Stimulated activated memory B cell treated with anti-CD40 and anti-IgM and Interleukin-4, amounts not matched to agents 10 μg/mL and 1 μg/mL and 100 μg/mL, for 72 hours (primary cell): ENCODE results near the gene AADACL4.
"Not testable (repeated sequence)": the region's sequence is repeated elsewhere in the genome, so short reads cannot be mapped to it uniquely, and the experiment has no call there.

Experiments used
- ATAC-seq: fragments of 150-1000 bp; cut with Tn5 transposase; 2 replicates; pipeline ENCODE4 v1.10.0; 2021
- H3K27ac Mint-ChIP-seq: one replicate; pipeline ENCODE4 v1.8.0; 2022; ENCODE audit warnings: mild to moderate bottlenecking, mixed read lengths
- H3K27me3 Mint-ChIP-seq: one replicate; pipeline ENCODE4 v1.8.0; 2022; ENCODE audit warnings: mixed read lengths
- H3K36me3 Mint-ChIP-seq: one replicate; pipeline ENCODE4 v1.8.0; 2022; ENCODE audit warnings: mixed read lengths
- H3K4me1 Mint-ChIP-seq: one replicate; pipeline ENCODE4 v1.8.0; 2022; ENCODE audit warnings: mixed read lengths
- H3K4me3 Mint-ChIP-seq: one replicate; pipeline ENCODE4 v1.8.0; 2022; ENCODE audit warnings: mild to moderate bottlenecking, moderate library complexity, mixed read lengths
- H3K9me3 Mint-ChIP-seq: one replicate; pipeline ENCODE4 v1.8.0; 2022; ENCODE audit warnings: mixed read lengths

The AADACL4 gene

DNA sequence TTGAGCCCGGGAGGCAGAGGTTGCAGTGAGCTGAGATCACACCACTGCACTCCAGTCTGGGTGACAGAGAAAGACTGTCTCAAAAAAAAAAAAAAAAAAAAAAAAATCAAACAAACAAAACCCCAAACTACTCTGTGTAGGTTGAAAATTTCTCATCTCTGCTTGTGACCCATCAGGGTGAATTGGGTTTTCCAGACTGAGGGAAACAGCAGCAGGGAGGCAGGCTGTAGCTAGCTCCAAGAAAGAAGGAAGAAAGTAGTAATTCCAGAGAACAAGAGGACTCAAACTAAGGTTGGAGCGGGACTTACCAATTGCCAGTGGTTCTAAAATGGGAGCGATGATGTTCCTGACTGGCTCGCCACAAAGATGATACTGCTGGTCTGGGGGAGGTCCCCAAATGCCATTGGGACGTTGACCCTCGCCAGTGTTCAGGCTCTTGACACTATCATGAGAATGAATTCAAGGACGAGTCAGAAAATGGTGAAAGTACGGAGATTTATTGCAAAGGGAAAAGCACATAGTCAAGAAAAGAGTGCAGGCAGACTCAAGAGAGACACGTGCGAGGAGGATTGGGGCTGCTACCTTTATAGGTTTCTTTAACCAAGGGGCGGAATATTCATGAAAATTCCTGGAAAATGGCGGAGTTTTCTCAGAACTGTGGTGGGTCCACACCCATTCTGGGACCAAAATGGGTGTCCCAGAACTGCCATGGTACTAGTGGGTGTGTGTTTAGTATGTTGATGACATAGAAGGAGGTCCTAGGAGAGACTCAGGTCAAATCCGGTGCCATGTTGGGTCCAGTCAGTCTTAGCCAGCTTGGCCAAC lies 13.4 kb downstream of the AADACL4 start:
- Mint-ChIP-seq H3K27me3 (peaks cover 21% of the 10 kb centered on the region), H3K4me1 (peaks cover 6% of the 10 kb centered on the region), H3K4me3 (no peak overlapping the region), H3K36me3 (no peaks in the 10 kb centered on the region), H3K27ac (no peak overlapping the region), H3K9me3 (no peaks in the 10 kb centered on the region)
- no peak for ATAC-seq

DNA sequence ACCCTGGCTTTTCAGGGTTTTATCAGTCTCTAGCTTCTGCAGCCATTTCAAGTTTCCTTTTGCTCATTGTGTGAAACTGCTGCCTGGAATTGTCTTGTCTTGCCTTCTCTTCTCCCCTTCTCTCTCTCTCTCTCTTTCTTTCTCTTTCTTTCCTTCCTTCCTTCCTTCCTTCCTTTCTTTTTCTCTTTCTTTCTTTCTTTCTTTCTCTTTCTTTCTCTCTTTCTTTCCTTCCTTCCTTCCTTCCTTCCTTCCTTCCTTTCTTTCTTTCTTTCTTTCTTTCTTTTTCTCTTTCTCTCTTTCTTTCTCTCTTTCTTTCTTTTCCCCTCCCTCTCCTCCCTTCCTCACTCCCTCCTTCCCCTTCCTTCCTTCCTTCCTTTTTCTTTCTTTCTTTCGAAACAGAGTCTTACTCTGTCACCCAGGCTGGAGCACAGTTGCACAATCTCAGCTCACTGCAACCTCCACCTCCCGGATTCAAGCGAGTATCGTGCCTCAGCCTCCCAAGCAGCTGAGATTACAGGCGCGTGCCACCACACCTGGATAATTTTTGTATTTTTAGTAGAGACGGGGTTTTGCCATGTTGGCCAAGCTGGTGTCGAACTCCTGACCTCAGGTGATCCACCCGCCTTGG lies 14.1 kb downstream of the AADACL4 start:
- not testable (repeated sequence) for H3K4me3 Mint-ChIP-seq, H3K4me1 Mint-ChIP-seq, ATAC-seq, H3K36me3 Mint-ChIP-seq, H3K27ac Mint-ChIP-seq, H3K9me3 Mint-ChIP-seq
- H3K27me3 Mint-ChIP-seq, result peaks cover 13% of the 10 kb centered on the region

DNA sequence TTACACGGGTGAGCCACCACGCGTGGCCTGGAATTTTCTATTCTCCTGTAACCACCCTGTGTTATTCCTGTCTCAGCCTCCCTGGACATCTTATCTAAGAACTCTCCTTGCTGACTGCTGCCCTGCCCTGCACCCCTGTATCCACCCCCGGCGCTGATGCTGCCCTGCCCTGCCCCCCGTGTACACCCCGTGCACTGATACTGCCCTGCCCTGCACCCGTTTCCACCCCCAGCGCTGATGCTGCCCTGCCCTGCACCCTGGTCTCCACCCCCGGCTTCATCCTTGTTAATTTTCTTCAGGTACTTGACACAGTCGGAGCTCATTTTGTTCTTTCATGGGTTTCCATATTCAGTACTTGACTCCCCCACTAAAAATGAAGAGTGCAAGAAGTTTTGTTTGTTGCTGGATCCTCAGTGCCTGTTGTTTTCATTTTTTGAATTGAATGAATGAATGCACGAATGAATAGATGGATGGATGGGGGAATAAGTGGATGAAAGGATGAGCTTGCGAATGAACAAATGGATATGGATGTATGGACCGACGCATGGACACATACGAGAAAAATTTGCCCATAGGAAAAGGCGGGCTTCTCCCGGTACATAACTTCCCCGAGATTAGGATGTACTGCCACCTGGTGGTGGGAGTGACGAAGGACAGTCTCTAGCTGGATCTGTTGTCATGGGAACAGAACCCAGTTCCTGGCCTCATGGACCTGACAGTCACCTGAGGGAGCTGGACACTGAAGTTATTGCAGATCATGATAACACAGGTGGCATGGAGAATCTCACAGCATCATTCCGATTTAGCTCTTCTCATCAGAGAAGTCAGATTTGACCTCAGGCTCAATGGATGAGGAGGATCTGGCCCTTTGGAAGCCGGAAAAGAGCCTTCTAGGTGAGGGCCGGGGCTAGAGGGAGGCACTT lies 14.9 kb downstream of the AADACL4 start:
- Mint-ChIP-seq H3K4me3 (no peak overlapping the region), H3K36me3 (no peaks in the 10 kb centered on the region), H3K9me3 (peaks cover 6% of the 10 kb centered on the region), H3K27ac (no peak overlapping the region), H3K27me3 (peaks cover 12% of the 10 kb centered on the region), H3K4me1 (peaks cover 6% of the 10 kb centered on the region)
- peak; percentile 63 for ATAC-seq

DNA sequence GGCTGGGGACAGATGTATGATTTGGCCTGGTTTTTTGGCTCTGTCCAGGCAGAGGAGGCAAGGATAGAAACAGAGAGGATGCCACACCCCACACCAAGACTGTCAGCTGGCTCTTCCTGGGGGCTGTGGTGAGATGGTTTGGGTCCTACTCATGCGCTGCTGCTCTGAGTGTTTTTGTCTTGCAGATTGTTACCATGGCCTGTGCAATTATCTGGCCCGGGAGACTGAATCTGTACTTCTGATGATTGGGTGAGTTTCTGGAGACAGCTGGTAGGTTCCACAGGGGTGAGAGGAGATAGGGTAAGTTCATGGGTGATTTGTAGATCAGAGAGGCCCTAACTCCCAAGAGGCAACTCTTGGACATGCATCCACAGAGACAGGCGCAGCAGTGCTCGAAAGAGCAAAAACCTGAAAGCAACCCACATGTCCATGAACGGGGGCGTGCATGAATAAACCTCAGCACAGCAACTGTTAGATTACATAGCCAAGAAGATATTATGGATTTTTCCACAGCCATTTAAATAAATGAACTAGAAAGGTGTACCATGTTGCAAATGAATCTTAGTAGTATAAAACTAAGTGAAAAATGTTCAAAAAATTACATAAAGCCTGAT lies 17.8 kb downstream of the AADACL4 start:
- Mint-ChIP-seq H3K27ac (no peak overlapping the region), H3K9me3 (peaks cover 6% of the 10 kb centered on the region), H3K36me3 (no peaks in the 10 kb centered on the region), H3K27me3 (peaks cover 12% of the 10 kb centered on the region), H3K4me1 (peaks cover 6% of the 10 kb centered on the region), H3K4me3 (no peak overlapping the region)
- no peak for ATAC-seq

DNA sequence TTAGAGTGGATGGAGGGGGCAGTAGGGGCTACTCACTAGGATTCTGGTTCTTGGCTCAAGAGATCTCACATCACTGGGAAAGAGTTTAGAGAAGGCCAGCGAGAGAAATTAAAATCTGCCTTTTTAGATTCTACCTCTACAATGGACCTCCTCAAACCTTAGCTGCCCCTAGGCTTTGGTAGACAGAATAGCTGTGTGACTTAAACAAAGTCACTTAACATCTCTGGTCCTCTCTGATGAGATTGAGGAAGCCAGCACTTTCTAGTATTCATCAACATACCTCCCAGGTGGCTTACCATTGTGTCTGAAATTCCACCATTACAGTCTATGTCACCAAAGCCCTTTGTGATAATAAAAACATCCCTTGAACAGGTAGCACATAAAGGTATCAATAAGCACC lies 18.7 kb downstream of the AADACL4 start:
- H3K4me3 Mint-ChIP-seq, result no peak overlapping the region
- H3K27me3 Mint-ChIP-seq, result peaks cover 12% of the 10 kb centered on the region
- H3K27ac Mint-ChIP-seq, result no peak overlapping the region
- peaks cover 6% of the 10 kb centered on the region for H3K9me3 Mint-ChIP-seq
- ATAC-seq, result no peak
- peaks cover 6% of the 10 kb centered on the region for H3K4me1 Mint-ChIP-seq
- H3K36me3 Mint-ChIP-seq, result no peaks in the 10 kb centered on the region

DNA sequence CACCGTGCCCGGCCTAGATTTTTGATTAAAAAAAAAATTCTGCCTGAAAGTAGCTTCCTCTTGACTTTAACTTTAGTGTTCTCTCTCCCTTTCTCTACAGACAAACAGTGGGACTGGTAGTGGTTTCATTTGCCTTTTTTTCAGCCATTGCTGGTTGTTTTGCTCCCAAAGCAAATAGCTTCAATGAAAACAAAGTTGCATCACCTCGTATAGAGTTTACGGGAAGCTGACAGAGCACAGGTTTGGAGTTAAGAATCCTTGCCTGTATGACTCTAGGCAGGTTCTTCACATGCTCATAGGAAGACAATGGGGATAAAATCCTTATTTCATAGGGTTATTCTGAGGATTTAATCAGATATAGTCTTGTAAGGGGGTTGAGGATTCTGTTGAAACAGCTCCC lies 21.6 kb downstream of the AADACL4 start:
- no peaks in the 10 kb centered on the region for H3K36me3 Mint-ChIP-seq
- no peaks in the 10 kb centered on the region for H3K27me3 Mint-ChIP-seq
- ATAC-seq, result no peak
- peaks cover 12% of the 10 kb centered on the region for H3K9me3 Mint-ChIP-seq
- H3K4me1 Mint-ChIP-seq, result no peaks in the 10 kb centered on the region
- no peak overlapping the region for H3K27ac Mint-ChIP-seq
- H3K4me3 Mint-ChIP-seq, result no peak overlapping the region

DNA sequence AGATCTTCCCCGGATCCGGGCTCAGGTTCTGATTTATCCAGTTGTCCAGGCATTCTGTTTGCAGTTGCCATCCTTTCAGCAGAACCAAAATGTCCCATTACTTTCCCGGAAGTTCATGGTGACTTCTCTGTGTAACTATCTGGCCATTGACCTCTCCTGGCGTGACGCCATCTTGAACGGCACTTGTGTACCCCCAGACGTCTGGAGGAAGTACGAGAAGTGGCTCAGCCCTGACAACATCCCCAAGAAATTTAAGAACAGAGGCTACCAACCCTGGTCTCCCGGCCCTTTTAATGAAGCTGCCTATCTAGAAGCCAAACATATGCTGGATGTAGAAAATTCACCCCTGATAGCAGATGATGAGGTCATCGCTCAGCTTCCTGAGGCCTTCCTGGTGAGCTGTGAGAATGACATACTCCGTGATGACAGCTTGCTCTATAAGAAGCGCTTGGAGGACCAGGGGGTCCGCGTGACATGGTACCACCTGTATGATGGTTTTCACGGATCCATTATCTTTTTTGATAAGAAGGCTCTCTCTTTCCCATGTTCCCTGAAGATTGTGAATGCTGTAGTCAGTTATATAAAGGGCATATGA lies 22.4 kb downstream of the AADACL4 start:
- Mint-ChIP-seq H3K27ac (no peak overlapping the region), H3K36me3 (no peaks in the 10 kb centered on the region), H3K4me1 (no peaks in the 10 kb centered on the region), H3K27me3 (no peaks in the 10 kb centered on the region), H3K4me3 (no peak overlapping the region), H3K9me3 (peaks cover 12% of the 10 kb centered on the region)
- no peak for ATAC-seq

DNA sequence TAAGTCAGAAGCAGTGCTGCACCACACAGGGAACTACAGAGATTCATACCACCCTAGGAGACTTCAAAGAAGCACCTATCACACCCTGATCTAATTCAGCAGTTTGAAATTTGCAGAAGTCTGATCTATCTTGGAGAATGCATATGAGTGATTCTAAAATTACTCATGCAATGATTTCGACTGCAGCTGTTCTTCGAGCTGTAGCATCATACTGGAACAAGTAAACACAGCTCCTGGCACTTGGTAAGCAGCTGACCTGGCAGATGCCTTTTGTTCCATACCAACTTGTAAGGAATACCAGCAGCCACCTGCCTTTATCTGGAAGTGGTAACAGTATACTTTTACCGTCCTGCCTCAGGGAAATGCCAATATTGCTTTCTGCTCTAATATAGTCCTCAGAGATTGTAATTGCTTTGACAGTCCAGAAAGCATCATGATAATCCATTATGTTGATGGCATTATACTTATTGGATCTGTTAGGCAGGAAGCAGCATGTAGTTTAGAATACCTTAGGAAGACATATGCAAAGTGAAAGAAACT lies 25.7 kb downstream of the AADACL4 start:
- Mint-ChIP-seq H3K9me3 (peaks cover 6% of the 10 kb centered on the region), H3K27ac (no peak overlapping the region), H3K4me1 (no peaks in the 10 kb centered on the region), H3K27me3 (peaks cover 14% of the 10 kb centered on the region), H3K4me3 (no peak overlapping the region), H3K36me3 (no peaks in the 10 kb centered on the region)
- no peak for ATAC-seq

DNA sequence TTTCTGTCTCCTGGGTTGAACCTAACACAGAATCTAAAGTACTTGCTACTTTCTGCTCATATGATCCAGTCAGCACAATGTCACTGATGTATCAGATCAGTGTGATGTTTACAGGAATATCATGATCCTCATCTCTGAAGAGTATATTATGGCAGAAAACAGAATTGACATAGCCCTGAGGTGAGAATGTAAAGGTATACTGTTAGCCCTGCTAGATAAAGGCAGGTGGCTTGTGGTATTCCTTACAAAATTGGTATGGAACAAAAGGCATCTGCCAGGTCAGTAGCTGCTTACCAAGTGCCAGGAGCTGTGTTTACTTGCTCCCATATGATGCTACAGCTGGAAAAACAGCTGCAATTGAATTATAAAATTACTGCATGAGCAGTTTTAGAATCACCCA lies 30.5 kb downstream of the AADACL4 start:
- peaks cover 14% of the 10 kb centered on the region for H3K27me3 Mint-ChIP-seq
- ATAC-seq, result no peak
- H3K4me3 Mint-ChIP-seq, result no peak overlapping the region
- H3K4me1 Mint-ChIP-seq, result no peaks in the 10 kb centered on the region
- no peaks in the 10 kb centered on the region for H3K36me3 Mint-ChIP-seq
- H3K9me3 Mint-ChIP-seq, result peaks cover 6% of the 10 kb centered on the region
- no peak overlapping the region for H3K27ac Mint-ChIP-seq

DNA sequence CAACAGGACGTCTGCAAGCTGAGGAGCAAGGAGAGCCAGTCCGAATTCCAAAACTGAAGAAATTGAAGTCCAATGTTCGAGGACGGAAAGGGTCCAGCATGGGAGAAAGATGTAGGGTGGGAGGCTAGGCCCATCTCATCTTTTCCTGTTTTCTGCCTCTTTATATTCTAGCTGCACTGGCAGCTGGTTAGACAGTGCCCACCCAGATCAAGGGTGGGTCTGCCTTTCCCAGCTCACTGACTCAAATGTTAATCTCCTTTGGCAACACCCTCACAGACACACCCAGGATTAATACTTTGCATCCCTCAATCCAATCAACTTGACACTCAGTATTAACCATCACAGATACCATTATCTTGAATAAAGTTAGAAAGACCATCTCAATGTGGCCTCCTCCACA lies 32.2 kb downstream of the AADACL4 start:
- peaks cover 13% of the 10 kb centered on the region for H3K9me3 Mint-ChIP-seq
- not testable (repeated sequence) for H3K4me3 Mint-ChIP-seq, H3K36me3 Mint-ChIP-seq, H3K4me1 Mint-ChIP-seq, ATAC-seq, H3K27ac Mint-ChIP-seq
- H3K27me3 Mint-ChIP-seq, result peaks cover 14% of the 10 kb centered on the region

DNA sequence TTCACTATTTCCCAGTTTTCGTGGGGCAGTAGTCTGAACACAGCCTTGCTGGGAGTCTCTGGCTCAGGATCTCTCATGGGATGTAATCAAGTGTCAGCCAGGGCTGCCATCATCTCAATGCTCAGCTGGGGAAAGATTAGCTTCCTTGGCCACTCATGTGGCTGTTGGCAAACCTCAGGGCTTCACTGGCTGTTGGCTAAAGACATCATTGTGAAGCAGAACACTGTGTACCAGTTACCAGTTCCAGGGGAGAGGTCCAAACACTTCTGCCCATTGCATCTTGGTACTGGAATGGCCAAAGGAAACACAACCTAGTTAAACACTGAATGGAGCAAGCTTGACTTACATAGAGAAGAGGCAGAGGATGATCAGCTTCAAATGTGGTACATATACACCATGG lies 33.7 kb downstream of the AADACL4 start:
- Mint-ChIP-seq H3K9me3 (peaks cover 13% of the 10 kb centered on the region), H3K4me1 (no peaks in the 10 kb centered on the region), H3K4me3 (no peak overlapping the region)

DNA sequence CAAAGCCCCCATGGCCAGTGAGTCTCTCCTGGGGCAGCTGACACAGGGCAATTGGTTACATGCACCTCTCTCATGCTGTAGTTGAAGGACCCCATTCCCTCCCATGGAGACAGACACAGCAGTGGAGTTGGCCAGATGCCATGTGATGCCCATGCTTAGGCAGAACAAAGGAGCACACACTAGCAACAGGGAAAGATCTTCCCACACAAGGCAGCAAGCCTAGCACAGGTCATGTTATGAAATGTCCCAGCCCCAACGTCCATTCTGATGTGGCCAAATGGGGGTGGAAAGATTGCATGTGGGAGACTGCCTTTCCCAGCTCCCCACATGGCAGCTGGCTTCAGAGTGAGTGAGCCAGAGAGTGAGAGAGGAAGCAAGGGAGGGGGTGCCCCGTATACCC lies 34.5 kb downstream of the AADACL4 start:
- Mint-ChIP-seq H3K36me3 (no peaks in the 10 kb centered on the region), H3K9me3 (peaks cover 13% of the 10 kb centered on the region), H3K4me1 (no peaks in the 10 kb centered on the region), H3K27me3 (peaks cover 7% of the 10 kb centered on the region), H3K27ac (no peak overlapping the region), H3K4me3 (no peak overlapping the region)
- no peak for ATAC-seq

More for the DNA sequence above, 33.7 kb downstream of the AADACL4 start:
- no peak for ATAC-seq
- Mint-ChIP-seq H3K27ac (no peak overlapping the region), H3K27me3 (peaks cover 2% of the 10 kb centered on the region), H3K36me3 (no peaks in the 10 kb centered on the region)

DNA sequence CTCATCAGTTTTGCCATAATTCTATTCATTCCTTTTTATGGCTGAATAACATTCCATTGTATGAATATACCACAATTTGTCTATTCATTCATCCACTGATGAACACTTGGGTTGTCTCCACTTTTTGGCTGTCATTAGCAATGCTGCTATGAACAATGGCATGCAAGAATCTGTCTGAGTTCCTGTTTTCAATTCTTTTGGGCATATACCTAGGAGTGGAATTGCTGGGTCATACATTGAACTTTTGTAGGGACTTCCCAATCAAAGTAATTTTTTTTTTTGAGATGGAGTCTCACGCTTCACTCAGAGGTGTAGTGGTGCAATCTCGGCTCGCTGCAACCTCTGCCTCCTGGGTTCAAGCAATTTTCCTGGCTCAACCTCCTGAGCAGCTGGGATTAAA lies 34.9 kb downstream of the AADACL4 start:
- Mint-ChIP-seq H3K4me1 (no peaks in the 10 kb centered on the region), H3K27me3 (peaks cover 11% of the 10 kb centered on the region), H3K27ac (no peak overlapping the region), H3K9me3 (peaks cover 13% of the 10 kb centered on the region), H3K36me3 (no peaks in the 10 kb centered on the region), H3K4me3 (no peak overlapping the region)
- no peak for ATAC-seq

DNA sequence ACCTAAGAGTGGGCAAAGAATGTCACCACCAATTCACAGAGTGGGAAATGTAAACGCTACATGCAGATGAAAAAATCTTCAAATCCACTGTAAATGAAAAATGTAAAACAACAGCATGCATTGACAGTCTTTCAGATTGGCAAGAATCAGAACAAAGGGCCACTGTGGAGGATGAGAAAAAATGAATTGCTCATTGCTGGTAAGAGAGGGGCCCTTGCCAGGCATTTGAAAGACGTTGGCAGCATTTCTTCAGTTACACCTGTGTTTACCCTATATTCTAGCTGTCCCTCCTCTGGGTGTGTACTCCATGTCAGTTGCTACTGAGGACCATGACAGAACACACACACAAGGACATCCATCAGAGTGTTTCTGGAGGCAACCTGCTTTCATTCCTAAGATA lies 46.3 kb downstream of the AADACL4 start:
- H3K27ac Mint-ChIP-seq, result no peak overlapping the region
- H3K9me3 Mint-ChIP-seq, result no peaks in the 10 kb centered on the region
- H3K4me3 Mint-ChIP-seq, result no peak overlapping the region
- no peaks in the 10 kb centered on the region for H3K36me3 Mint-ChIP-seq
- no peaks in the 10 kb centered on the region for H3K4me1 Mint-ChIP-seq
- peaks cover 18% of the 10 kb centered on the region for H3K27me3 Mint-ChIP-seq
- no peak for ATAC-seq
